Hepatic stellate cell (primary cell): ENCODE data around the gene NTN4.
"Not testable (repeated sequence)": the region's sequence is repeated elsewhere in the genome, so short reads cannot be mapped to it uniquely, and the experiment has no call there.

Experiments used
- DNase-seq: peaks from one replicate; pipeline ENCODE4 v3.0.0; 2011; ENCODE audit warnings: low spot score

Gene NTN4

DNA sequence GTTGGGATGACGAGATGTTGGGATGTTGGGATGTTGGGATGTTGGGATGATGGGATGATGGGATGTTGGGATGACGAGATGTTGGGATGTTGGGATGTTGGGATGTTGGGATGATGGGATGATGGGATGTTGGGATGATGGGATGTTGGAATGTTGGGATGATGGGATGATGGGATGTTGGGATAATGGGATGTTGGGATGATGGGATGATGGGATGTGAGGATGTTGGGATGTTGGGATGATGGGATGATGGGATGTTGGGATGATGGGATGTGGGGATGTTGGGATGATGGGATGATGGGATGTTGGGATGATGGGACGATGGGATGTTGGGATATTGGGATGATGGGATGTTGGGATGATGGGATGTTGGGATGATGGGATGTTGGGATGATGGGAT, 135.9 kb downstream of the NTN4 start:
- not testable (repeated sequence) for DNase-seq

DNA sequence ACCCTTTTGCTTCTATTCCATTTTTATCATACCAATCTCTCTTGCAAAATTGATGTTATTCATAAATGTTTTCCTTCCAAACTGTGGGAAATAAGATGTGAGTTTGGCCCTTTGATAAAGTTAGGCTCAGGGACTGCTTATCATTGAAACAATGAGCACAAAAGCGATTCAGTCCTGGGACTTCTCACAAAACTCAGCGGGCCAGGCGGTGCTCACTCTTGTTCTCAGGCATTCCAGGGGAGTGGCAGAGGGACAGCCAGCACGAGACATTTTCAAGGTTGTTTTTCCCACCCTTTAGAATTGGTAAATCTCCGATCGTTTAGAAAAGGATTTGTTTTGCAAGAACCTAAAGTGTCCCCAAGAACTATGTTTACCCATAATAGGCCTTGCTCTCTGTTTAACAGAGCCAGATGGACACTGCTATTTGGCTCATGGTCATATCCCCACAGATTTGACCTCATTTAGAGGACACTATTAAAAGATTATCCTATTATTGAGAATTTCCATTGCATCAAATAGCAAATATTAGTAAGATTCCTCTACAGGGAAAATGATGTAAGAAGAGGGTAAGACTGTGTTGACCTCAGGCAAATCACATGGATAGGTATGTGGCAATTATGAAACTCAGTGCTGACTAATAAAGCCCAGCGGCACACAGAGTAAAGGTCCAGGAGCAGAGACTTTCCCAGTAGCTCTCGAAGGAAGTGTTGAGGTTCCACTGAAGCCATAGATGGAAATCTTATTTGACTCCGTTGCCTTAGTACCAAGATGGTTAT, 136.6 kb downstream of the NTN4 start:
- peak; percentile 74 for DNase-seq

DNA sequence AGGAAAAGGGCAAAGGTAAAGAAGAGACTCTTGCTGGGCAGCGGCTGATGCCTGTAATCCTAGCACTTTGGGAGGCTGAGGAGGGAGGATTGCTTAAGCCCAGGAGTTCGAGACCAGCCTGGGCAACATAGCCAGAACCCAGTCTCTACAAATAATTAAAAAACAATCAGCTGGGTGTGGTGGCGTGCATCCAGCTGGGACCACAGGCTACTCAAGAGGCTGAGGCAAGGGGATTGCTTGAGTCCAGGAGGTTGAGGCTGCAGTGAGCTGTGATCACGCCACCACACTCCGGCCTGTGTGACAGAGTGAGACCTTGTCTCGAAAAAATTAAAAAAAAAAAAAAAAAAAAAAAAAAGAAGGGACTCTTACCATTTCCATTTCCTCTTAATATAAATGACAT, 138.9 kb downstream of the NTN4 start:
- no peak for DNase-seq

DNA sequence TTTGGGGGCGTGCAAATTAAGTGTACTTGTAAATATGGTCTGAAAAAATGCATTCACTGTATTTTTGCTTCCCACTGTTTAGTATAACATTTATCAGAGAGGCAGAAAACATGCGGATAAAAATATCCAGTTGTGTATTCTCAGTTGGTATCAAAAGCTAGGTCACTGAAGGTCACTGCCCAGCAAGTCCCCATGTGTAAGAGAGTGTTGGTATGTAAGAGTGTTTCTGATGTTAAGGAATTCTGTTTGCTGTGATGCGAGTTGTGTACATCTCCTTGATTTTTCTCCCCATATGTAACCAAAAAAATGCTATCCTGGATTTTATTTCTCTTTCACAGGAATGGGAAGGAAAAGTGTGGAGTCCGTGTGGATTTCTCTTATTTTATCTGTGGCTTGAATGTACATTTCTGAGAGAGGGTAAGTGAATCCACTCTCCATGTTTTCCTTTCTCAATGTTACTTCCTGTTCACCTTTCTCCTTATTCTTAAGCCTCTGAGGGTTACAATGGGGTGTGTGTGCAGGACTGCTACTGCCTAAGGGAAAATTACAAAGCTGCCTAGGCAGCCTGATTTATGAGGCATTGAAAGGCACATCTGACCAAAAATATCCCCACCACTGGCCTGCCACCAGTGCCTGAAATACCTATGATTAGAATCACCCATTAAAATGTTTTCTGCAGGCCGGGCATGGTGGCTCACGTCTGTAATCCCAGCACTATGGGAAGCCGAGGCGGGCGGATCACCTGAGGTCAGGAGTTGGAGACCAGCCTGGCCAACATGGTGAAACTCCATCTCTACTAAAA, 141.4 kb downstream of the NTN4 start:
- peak; percentile 32 for DNase-seq

DNA sequence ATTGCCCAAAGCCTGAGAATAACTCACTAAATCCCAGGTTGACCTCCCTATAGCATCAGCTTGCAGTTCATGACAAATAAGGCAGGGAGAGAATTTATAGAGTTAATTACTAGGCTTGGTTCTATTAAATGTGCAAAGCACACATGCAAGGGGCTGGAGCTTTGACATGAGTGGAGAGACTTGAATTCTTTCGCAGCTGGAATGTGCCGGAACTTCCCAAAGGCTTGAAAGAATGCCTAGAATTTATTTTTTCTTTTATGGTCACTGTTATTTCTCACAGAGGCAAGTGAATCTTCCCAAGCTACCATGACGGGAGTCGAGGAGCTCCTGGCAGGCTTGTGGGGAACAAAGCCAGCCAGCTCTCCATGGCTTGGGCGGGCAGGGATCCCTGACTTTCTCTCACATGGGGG, 143.8 kb downstream of the NTN4 start:
- DNase-seq: peak; percentile 77

DNA sequence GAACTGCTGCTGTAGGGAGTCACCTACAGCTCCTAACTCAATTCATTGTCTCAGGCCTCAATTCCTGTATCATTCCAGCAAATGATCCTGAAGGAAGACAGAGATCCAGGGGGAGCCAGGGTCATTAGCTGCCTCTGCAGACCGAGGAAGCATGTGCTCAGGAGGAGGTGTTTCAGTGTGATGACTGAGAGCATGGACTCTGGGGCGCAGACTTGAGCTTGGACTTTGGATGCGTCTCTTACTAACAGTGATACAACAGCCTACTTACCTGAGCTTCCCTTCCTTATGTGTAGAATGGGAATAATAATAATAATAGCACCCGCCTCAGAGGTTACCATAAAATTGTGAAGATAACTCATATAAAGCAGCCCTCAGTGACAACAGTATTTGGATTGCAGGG, 147.3 kb downstream of the NTN4 start:
- DNase-seq: no peak

DNA sequence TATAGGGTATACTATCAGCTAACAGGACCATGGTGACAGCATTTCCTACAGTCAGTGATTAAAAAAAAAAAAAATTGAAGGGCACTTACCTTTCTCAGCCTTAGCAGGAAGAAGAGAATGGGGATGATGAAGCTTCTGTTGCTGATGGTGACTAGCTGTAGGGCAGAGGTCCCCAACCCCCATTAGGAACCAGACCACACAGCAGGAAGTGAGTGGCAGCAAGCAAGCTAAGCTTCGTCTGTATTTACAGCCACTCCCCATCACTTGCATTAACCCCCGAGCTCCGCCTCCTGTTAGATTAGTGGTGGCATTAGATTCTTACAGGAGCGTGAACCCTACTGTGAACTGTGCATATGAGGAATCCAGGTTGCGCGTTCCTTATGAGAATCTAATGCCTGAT, 148.0 kb downstream of the NTN4 start:
- no peak for DNase-seq

DNA sequence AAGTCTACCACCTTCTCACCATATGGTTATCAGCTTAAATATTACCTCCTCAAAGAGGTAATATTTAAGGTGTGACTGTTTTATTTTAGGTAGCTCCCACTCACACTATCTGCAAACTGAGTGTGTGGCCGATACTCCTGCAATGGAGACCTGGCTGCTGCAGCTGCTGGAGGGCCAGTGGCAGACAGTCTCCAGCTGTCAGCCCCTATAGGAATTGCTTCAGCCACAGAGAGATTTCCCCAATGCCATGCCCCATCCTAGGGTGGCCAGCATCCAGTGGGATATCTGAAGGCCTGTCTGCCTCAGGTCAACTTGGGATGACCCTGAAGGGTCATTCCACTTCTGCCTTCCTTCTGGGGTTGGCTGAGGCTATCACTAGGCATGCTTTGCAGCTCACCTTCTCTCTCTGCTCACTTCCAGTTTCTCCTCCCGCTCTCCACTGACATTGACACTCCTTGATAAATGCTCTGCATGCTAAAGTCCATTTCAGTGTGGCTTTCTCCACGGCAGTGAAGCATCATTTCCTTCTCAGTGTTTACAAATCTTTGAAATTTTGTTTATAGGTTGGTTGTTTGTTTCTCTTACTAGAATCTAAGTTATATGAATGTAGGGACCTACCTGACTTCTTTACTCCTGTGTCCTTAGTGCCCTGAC, 149.1 kb downstream of the NTN4 start:
- DNase-seq: no peak

DNA sequence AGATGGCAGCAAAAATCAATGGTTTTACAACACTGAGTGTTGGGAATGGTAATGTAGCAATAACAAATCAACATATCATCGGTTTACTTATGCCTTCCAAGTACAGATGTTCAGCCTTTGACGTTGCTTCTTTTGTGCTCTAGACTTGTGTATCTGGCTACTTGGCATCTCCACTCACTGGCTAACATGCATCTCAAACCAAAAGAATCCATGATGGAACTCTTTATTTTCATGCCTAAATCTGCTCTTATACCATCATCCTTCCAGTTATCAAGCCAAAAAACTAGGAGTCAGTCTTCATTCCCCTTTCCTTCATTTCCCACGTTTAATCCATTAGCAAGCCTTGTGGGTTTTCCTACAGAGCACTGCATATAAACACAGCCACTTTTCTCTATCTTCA, 150.0 kb downstream of the NTN4 start:
- no peak for DNase-seq

DNA sequence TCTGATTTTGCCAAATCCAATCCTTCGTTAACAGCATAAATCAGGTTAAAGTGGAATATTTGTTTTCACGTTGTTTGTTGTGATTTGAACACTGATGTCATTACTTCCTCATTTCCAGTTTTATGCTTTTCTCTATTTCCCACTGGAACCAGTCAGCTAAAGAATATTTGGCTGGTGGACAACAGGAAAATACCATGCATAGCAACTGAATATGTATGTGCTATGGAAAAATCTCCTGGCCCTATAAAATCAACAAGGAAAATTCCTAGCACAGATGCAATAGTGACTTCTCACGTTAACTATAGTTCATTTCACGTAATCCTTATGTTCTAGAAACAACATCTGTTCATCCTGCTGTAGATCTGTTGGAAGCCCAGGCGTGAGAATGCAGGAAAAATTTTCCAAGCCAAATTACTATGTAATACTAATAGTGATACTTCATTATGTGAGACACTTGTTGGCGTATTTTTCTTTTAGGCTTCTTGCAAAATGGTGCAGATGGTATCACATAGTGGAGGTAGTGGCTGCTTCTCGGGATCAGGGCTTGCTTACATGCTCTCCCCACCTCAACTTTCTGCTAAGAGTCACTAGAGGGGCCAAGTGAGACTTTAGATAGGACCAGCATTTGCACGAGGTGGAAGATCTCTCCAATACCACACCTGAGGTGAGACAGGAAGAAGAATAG, 153.0 kb downstream of the NTN4 start:
- peak; percentile 56 for DNase-seq

DNA sequence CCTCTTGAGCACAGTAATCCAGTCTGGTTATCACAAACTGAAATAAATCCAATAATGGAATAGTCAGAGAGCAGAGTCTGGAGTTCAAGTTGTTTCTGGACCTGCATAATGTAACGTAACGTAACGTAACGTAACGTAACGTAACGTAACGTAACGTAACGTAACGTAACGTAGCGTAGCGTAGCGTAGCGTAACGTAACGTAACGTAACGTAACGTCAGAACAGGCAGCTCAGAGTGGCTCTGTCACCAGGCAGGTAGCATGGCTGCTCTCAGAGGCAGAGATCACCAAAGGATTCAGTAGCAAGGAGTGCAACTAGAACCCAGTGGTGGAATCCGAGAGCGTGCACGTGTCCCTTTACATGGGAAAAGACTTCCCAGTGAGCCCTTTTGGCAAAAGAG, 153.6 kb downstream of the NTN4 start:
- no peak for DNase-seq

DNA sequence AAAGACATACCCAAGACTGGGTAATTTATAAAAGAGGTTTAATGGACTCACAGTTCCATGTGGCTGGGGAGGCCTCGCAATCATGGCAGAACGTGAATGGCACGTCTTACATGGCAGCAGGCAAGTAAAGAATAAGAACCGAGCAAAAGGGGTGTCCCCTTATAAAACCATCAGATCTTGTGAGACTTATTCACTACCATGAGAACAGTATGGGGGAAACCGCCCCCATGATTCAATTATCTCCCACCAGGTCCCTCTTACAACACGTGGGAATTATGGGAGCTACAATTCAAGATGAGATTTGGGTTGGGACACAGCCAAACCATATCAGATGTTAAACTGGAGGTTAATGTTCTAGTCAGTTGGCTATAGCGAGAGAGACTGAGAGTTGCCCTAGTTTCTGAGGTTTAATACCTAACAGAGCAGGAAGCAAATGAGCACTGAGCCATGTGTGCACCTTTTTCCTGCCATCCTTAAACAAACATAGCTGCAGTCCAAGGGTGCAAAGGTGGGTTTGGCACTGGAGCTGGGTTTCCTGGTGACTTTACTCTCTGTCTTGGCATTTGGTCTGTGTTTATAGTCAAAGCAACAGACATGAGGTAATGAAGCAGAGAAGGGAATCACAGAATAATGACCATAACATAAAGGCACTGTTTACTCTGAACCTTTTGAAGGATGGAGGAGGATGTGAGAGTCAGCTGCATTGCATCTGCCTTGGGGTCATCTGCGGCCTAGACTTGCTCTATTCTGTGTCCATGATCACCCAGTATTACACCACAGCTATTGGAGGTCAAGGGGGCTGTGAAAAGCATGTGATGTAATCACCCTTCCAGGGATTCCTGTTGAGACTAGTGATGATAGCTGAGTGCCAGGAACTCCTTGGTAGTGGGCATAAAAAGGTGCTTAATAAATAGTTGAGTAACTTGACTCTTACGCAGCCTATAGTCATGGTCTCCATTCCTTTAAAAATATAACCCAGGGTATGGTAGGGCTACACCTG, 155.6 kb downstream of the NTN4 start:
- DNase-seq: no peak

DNA sequence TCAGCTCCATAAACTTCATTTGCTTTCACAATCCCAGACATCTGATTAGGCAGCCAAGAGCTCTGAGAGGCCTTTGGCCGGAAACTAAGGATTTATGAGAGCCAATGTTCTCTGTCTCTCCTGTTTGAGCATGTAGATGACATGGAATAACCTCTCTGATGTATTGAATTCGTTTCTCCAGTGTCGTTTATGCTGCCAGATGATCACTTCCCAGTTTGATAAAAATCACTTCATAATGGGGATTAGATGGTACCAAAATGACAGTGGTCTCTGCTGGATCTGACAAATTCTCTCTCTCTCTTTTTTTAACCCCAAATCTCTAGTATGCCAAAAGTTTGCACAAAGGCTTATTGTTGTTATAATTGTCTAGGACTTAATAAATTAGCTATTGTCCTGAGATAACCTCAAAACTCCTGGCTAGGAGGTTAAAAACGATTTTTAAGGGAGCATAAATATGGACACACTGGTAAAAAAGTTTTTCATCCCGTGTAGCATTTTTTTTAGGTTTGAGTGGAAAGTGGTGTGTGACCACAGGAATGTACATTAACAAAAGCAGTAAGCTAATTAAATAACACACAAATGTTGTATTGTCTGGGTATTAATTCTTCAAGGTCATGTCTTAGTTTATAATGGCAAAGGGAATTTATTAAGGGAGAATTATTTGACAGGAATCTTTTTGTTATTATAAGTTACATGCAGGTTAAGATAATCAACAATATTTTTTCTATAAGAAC, 156.7 kb downstream of the NTN4 start:
- no peak for DNase-seq

DNA sequence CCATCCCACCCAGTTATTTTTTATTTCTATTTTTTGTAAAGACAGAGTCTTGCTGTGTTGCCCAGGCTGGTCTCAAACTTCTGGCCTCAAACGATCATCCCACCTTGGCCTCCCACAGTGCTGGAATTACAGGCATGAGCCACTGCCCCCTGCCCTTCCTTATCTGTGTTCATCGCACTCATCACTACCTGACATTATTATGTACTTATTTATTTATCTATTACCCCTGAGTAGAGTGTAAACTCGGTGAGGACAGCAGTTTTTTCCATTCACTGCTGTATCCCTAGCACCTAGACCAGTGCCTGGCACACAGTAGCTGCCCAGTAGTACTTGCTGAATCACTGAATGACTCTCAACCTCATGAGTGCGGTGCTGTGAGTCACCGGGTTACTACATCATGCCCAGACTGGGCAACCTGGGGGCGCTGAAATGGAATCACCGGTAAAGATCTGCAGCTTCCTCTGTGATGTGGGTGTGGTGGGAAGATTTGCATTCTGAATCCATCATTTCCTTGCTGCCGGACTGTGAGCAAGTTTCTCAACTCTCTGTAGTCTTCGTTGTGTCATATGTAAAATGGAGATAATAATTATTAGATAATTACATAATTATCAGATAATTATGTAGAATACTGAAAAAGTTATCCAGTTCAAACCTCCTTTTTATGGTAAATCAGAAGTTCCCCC, 157.4 kb downstream of the NTN4 start:
- peak; percentile 23 for DNase-seq

DNA sequence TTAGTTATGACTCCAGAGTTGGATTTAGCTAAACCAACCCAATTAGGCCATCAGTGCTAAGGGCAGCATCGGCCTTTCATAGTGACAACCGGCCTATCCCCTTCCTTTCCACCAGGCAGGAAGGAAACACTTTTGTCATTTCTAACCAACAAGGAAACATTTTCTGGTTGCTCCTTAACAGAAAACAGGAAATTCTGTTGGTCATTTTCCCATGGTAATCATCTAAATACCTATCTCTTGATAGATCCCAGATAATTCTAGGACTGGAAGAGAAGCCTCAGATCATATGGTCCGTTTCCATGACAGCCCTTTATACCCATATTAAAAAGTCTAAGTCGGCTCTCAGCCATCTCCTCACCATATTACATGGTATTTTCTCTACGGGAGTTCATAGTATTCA, 160.1 kb downstream of the NTN4 start:
- DNase-seq: no peak

DNA sequence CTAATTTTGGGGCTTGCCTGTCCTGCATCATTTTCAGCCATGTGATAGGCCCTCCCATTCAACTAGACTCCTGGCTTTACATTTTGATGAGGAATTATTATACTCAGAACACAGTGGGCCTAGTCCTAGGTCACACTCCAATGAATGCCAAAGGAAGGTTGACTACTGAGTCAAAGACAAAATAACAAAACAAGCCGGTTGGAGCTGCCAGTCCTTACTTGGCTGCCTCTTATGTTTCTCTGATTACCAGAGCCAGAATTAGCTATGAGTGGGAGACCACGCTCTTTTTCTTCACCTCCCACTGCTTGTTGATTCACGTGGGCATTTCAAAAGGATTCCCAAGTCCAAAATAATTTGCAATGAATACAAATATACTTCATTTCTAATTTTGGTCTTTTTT, 161.2 kb downstream of the NTN4 start:
- DNase-seq: no peak

DNA sequence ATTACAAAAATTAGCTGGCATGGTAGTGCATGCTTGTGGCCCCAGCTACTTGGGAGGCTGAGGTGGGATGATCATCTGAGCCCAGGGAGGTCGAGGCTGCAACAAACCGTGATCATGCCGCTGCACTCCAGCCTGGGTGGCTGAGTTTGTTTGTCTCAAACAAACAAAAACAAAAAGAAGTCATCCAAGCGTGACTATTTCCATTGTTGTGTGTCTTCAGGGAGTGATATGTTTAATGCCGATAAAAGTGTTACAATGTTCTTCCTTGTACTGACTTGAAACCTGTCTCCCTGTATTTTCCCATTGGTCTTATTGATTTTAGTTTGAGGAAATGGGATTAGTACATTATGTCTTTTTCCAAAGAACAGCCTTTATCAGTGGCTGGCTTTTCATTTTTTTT, 163.7 kb downstream of the NTN4 start:
- no peak for DNase-seq

DNA sequence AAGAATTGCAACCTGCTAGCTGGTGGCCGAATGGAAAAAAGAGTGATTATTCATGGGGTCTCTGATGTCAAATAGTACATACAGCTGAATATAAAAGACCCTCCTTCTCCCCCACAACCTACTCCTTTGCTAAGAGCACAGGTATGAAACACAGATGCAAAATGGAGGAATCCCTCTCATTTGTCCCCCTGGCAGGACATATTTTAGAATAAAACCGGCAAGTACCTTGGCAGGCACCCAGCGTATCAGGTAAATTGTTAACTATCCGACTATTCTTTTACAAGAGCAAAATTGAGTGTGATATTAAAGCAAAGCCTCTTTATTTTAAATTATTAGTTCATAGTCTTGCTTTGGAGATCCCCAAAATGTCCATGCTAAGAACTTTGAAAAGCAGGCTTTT, 165.6 kb downstream of the NTN4 start:
- DNase-seq: no peak

DNA sequence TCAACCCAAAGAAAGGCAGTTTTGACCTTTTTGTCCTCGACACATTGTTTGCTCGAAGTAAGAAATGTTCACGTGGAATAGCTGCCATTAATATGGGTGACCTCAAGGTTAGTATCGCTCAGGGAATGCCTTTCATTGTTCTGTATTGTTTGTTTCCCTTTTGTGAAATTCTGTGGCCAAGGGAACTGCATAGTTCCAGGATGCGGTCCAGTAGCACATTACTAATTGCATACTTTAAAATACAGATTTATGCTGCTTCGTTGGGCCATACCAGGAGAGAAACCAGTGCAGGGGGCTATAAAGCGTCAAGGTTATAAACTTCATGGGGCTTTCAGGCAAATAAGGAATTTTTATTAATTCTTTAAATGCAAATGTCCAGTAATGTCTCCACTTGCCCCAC, 166.0 kb downstream of the NTN4 start:
- no peak for DNase-seq
